HG02642 (cell line): ENCODE measurements around the gene ARHGEF10L.

Experiments used
- ATAC-seq: cut with Tn5 transposase; IDR thresholded peaks from one replicate; pipeline ENCODE4 v1.9.1; 2021; ENCODE audit warnings: mild to moderate bottlenecking; ENCODE audit not compliant: unreplicated experiment, poor library complexity

ARHGEF10L gene

DNA sequence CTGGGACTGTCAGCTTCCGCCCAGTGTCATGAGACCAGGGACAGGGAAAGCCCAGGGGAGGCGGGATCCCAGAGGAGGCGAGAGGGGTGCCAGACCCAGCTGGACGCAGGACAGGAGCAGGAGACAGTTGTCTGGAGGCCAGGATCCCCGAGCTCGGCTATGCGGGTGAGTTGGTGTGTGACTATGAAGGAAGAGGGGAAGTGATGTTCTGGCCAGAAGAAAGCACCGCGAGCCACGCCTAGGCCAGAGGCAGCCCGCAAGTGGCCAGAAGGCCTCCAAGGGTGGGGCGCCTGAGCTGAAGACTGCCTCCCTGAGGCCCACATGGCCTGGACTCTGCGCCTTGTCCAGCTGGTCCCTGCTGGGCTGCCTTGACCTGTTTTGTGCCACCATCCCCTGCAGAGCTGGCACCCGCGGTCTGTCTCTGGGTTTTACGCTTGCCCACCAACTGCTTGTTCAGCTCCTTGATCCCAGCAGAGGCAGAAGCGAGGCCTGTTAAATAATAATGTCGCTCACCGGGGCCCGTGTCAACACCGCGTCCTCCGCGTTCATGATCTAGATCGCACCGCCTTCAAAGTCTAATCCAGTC, 130.5 kb downstream of the ARHGEF10L start:
- ATAC-seq, result no peak

DNA sequence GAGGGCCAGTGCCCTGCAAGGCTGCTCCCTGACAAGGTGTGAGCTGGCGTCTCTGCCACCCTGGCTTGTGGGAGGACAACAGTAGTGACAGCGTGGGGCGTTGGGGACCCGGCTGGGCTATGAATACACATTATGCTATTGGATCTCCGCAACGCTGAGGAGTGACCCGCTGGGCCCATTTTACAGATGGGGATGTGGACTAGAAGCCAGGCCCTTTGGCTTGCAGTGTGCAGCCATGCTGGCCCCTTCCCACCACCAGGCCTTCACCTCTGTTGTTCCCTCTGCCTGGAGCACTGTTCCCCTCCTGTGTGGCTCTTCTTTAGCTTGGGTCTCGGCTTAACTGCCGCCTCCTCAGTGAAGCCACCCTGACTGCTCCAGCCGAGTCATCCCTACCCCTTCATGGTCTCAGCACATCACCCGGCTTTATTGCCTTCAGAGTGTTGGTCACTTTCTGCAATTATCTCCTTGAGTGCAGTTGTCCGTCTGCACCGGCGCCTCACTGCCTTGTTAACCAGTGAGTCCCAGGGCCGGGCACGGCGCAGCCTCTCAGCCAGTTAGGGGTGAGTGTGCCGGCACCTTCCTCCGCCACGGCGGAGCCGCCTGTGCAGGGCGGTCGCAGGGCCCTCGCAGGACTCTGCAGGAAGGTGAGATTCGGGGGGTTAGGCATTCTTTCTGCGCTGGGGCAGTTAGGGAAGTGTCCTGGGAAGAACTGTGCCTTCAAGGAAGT, 131.3 kb downstream of the ARHGEF10L start:
- ATAC-seq, result no peak

DNA sequence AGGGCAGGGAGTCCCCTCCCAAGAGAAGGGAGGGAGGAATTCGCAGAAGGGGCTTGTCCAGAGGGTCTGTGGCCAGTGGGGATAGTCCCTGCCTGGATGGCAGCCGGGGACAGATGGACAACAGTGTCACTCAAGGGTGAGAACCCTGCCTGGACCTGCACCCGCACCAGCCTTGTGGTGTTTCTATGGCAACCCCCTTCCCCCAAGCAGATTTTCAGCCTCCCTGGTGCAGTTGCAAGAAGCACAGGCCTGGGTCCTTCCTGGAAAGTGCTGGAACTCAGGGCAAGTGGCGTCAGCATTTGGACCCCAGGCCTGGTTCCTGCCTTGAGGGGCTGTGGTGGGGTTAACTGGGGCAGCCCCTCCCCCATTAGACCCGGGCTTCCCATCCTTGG, 131.8 kb downstream of the ARHGEF10L start:
- no peak for ATAC-seq

DNA sequence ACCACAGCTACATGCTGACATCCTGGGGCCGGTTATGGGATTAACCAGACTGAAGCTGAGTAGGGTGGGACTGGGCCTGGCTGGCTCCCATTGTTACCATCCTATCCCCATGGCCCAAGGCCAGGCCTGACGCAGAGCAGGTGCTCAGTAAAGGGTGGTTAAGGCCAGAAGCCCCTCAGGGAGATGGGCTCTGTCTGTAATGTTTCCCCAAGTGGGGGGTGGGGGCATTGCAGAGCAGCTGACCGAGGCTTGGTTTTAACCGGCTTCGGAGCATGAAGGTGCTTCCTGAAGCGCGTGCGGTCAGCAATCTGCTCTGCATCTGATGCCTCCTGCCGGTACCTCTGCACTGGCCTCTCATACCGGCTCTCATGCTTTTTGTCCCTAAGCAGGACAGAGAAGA, 132.2 kb downstream of the ARHGEF10L start:
- no peak for ATAC-seq

DNA sequence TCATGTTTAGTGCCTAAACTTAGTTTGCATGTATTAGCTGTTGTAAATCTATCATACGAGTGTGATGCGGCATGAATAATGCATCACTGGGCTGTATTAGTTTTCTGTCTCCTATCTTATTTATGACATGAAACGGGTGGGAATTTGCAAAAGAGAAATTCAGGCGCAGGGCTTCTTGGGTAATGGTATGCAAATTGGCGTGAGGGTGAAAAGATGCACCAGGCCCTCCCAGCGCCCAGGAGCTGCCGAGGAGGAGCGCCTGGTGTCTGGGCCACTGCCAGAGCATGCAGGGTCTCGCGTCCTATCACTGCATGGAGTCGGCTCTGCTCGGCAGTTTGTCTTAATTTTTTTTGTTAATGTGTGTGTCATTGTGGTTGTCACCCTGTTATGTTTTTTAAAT, 132.7 kb downstream of the ARHGEF10L start:
- ATAC-seq, result no peak

DNA sequence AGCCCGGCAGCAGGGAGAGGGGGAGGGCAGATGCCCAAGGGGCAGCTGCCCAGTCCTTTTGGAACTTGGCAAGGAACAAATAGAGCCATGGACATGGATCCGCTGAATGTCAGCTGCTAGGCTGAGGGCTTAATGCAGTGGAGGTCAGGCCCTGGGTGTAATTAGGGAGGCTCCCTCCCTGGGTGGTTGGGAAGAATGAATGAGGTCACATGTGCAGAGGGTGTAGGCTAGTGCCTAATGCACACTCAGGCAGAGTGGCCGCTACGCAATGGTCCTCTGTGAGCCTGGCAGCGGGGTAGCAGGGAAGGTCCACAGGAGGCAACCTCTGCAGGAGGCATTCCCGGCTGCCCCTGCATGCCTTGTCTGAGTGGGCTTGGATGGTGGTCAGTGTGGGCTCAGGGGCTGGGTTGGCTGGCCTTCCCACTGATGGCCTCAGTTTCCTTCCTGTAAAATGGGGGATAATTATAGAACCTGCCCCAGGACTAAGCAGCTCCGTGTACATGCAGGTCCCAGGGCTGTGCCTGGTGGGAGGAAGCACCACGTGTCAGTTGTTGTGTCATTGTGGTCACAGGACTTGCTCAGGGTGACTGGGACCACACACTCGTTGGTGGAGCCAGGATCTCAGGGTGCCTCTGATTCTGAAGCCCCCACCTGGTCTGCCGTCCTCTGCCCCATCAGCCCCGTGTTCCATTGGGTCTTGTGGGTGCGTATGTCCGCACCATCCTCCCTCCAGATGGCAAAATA, 134.0 kb downstream of the ARHGEF10L start:
- ATAC-seq, result no peak

DNA sequence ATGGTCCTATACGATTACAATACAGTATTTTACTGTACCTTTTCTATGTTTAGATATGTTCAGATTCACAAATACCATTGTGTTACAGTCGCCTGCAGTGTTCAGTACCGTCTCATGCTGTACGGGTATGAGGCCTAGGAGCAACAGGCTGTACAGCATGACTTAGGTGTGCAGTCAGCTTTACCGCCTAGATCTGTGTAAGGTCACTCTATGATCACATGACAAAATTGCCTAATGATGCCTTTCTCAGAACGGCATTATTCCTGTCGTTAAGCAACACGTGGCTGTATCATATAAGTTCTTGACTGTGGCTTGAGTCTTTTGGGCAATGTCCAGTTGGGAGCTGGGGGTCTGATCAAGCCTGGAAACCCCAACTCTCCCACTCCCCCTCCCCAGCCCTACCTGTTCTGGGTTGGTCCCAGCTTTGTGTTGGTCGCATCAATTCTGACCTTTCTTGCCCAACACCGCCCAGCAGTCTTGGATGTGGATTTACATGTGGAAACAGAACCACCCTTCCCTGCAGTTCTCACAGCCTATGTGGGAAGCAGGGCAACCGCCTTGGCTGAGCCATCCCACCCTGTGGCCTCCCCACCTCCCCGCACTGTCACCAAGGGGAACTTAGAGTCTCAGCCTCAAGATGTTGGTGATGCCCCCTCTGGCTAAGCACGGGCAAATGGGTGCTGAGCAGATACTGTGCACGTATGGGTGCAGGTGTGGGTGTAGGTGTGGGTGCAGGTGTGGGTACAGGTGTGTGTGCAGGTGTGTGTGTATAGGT, 135.4 kb downstream of the ARHGEF10L start:
- no peak for ATAC-seq

DNA sequence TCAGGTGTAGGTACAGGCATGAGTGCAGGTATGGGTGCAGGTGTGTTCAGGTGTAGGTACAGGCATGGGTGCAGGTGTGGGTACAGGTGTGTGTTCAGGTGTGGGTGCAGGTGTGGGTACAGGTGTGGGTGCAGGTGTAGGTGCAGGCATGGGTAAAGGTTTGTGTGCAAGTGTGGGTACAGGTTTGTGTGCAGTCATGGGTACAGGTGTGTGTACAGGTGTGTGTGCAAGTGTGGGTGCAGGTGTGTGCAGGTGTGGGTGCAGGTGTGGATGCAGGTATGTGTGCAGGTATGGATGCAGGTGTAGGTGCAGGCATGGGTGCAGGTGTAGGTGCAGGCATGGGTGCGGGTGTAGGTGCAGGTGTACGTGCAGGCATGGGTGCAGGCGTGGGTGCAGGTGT, 136.2 kb downstream of the ARHGEF10L start:
- no peak for ATAC-seq

DNA sequence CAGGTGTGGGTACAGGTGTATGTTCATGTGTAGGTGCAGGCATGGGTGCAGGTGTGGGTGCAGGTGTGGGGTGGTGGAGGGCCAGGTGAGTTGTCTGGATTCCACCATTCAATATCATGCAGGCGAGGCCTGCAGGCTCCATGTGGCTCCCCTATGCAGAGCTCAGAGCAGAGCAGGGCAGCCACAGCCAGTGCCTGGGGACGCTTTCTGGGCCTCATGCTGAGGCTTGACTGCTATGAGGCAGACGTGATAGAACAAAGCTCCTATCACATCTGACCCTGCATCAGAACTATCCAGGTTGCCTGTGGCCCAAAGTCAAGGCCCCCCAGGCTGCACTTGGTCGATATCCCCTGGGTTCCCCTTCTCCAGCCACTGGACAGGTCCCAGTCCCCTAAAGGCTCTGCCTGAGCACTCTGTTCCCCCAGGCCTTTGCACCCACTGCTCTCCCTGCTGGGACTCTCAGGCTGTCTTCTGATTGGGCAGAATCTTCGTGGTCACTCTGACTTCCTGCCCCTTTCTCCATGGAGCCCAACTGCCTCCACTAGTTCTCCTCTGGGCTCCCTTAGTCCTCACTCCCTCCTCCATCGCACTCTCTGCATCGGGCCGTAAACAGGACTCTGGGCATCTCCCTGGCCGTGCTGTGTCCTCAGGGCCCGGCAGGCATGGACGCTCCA, 137.0 kb downstream of the ARHGEF10L start:
- no peak for ATAC-seq

DNA sequence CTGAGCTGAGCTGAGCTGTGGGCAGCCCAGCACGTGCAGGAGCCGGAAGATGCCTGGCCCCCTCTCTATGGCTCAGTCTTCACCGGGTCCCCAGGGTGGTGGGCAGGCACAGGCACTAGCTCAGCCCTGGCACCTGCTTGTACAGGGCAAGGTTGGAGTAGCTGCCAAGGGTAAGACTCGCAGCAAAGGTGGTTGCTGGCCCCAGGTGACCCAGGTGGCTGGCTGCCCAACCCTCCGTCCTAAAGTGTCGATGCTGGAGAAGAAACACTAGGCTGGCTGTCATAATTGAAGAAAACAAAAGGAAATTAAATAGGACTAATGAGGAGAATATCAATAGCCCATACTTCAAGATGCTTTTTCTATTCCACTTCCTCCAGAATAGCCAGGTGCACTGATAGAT, 138.5 kb downstream of the ARHGEF10L start:
- ATAC-seq, result no peak

DNA sequence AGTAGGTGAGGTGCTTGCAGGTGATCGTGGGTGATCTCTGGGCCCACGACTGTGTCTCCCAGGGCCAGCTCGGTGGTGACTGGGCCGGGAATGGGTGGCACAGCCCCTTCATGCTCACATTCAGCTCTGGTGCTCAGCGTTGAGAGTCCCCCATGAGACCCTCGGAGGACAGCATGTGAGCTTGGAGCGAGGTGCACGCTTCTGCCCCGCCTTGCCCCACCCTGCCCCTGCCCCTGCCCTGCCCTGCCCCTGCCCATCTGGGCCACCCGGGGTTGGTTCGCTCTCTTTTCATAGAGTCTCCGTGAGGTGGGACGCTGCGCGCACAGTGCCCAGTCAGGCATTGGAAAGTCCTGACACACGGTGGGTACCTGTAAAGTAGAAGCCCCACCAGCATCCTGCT, 140.4 kb downstream of the ARHGEF10L start:
- ATAC-seq, result no peak

DNA sequence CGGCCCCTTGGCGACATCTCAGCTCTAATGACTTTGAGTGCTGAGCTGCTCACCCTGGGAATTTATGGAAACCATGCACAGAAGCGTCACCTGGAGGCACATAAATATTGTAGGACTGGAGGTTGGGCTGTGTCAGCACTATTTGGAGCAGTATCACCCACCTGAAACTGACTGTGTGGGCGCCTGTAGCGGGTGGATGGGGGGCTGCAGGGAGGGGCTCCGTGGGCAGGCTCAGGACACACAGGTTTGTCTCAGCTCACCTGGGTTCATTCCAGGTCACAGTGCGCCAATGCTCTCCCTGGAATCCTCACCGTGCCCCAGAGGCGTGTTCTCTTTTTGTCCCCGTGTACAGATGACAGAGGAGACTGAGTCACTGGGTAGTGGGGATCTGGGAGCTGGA, 140.8 kb downstream of the ARHGEF10L start:
- ATAC-seq, result no peak

DNA sequence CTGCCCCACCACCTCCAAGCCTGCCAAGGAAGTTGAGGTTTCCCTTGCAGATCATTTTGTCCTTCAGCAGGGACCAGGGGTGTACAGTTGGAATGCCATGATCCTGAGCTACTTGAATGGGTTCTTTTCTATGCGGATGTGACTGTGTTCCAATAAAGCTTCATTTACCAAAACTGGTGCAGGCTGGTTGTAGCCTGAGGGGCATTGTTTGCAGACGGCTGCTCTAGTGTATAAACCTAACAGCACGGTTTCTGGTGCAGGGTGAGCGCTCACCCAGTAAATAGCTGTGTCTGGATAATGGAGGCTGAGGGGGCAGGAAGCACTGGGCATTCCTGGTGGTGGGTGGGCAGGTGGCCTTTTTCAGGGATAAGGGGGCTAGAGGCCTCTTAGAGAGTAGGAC, 142.9 kb downstream of the ARHGEF10L start:
- ATAC-seq, result no peak

DNA sequence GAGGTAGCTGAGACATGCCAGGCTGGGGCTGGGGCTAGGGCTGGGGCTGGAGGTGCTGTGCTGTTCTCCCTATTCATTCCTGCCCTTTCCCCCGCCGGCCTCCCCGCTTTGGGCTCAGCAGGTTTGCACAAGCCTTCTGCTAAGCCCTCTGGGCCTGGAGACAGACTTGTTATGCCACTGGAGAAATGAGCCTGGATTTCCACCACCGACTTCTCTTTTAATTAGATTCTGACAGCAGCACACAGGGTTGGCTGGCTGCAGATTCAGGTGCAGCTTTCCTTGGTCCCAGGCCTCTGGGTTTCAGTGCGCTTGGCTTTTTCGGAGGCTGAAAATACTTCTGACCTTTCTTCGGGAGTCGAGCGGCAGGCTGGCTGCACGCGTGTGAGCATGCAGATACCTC, 144.1 kb downstream of the ARHGEF10L start:
- no peak for ATAC-seq

DNA sequence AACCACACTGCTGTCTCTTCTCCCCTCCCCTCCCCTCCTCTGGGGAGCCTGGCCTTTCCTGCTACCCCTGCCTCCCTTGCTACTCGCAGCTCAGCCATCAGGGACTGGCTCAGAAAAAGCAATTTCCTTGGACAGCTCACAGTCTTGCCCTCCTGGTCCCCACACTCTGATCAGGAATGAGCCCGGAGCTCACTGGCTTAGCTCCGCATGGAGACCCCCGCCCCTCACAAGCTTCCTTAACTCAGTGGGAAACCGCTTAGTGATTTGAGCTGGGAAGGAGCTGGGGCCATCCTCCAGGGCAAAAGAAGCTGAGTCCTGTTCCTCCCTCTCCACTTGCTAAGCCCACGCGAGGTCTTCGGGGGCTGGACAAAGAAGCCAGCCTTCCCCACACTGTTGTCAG, 145.3 kb downstream of the ARHGEF10L start:
- ATAC-seq, result no peak

DNA sequence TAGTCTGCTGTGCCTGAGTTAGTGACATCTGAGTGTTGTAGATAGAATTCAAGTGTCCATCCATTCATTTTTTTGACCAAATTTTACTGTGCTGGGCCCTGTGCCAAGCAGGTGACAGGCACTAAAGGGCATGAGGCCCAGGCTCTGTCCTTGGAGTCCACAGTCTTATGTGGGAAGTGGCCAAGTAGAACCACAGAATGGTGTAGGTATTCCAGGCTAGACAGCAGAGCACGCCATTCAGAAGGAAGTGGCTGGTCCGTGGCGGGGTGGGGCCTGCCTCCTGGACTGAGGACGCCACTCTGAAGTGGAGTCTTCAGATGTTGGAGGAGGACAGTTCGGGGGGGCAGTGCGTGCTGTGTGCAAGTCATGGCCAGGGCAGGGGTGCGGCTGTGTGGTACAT, 146.8 kb downstream of the ARHGEF10L start:
- ATAC-seq, result no peak

DNA sequence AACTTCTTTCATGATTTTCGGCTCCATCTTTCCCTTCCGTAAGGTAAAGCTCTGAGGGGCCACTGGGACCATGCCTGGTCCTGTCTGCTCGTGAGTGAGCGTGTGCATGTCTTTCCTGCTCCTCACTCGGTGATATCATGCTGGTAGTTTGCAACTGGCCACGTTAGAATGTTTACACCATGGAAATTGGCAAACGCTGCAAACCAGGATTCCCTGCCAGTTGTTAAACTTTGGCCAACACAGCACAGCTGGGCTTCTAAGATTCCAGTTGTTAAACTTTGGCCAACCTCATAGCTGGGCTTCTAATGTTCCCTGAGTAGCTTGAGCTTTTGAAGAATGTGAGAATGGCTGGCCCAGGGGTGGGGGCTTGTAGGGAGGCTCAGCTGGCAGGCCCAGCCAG, 147.6 kb downstream of the ARHGEF10L start:
- no peak for ATAC-seq

DNA sequence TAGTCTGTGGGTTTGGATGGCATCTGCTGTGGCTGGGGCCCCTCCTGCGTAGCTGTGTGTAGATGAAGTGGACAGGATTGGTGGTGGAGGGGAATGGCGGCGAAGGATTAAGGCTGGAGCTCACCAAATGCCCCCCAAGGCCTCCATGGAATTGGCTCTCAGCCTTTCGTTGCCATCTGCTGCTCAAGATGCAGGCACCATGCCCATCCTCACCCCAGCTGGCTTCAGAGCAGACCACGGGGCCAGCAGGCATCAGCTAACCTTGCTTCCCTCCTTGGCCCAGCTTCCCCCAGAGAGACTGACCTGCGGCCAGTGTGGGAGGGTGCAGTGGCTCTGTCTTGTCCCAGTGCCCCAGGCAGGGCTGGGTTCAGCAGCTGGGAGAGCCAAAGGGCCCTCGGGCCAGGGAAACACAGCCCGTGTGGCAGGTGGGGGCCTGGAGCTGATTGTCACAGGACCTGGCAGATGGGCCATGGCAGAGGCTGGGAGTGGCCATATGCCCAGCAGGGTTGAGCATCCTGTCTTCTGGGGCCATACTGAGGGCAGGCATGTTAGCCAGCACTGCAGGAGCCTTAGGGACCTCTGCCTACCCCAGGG, 148.8 kb downstream of the ARHGEF10L start:
- no peak for ATAC-seq

DNA sequence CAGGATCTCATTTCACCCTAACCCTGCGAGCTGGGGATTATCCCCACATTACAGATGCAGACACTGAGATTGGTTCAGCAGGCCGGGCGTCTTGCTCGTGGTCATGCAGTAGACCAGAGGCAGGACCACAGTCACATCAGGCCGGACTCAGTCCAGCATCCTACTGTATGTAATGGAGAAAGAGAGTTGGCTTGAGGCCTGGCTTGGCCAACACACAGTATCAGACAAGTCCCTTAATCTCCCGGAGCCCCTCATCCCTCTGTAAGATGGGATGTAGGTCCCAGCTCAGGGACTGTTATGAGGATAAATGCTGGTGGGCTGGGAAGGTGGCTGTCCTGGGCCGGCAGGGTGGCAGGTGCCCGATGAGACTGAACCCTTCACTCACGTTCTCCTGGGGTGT, 149.5 kb downstream of the ARHGEF10L start:
- no peak for ATAC-seq
